Endothelial cell of umbilical vein (primary cell): ENCODE results near the gene HOXC13. TPM values are rescaled to one million over a fixed set of nuclear protein-coding genes. Genes with fewer than 3 reads are reported as not detected.

Experiments used
- BruUV-seq: library from RNA; stranded (reverse); fragments of 400-500 nt; replicated peaks from 2 replicates; lab custom pipeline; 2021; lab: Mats Ljungman, UMichigan
- CTCF ChIA-PET: fragments of 300-600, 350-600 bp; sonication (Branson Sonifier 250); formaldehyde crosslinking; loops from one replicate; lab custom pipeline; 2021; ENCODE audit warnings: antibody characterized with exemption, inconsistent platforms; lab: Charles Lee
- POLR2A ChIA-PET: fragments of 300-600, 350-600 bp; sonication (Branson Sonifier 250); formaldehyde crosslinking; loops from one replicate; lab custom pipeline; 2021; ENCODE audit warnings: antibody characterized with exemption, inconsistent platforms; lab: Charles Lee
- DNase-seq: peaks from one replicate; pipeline ENCODE4 v3.0.0-alpha.2; 2011; ENCODE audit warnings: low read depth, low spot score
- FAIRE-seq: peaks from 2 replicates; lab custom pipeline; 2011; peaks lifted over from hg19 to GRCh38; lab: Jason Lieb, UNC
- H2AFZ ChIP-seq: 2 replicates; pipeline ENCODE4 v1.6.0; 2012; ENCODE audit warnings: low read depth, low read length, control low read depth, inconsistent platforms
- H3K27ac ChIP-seq: 2 replicates; pipeline ENCODE4 v1.5.1; 2011; ENCODE audit warnings: low read depth, mild to moderate bottlenecking, control low read depth, low read length, moderate library complexity; ENCODE audit not compliant: insufficient read depth
- H3K27me3 ChIP-seq, 2 experiments: 2 replicates each; pipeline versions ENCODE4 v1.6.0 to v1.6.1; 2011; ENCODE audit warnings: low read length in 2 of 2, mixed read lengths in 1 of 2; ENCODE audit not compliant: control insufficient read depth in 2 of 2, insufficient read depth in 2 of 2
- H3K36me3 ChIP-seq, 2 experiments: 2 replicates in 1 of 2; 3 replicates in 1 of 2; pipeline ENCODE4 v1.5.1; 2011; ENCODE audit warnings: low read length in 2 of 2, mild to moderate bottlenecking in 1 of 2, moderate library complexity in 1 of 2; ENCODE audit not compliant: control insufficient read depth in 2 of 2, insufficient read depth in 2 of 2; ENCODE audit errors: extremely low read depth in 1 of 2
- H3K4me1 ChIP-seq: 3 replicates; pipeline ENCODE4 v1.5.1; 2011; ENCODE audit warnings: mild to moderate bottlenecking, low read length; ENCODE audit not compliant: control insufficient read depth, insufficient read depth; ENCODE audit errors: extremely low read depth
- H3K4me2 ChIP-seq: 2 replicates; pipeline ENCODE4 v1.6.1; 2011; ENCODE audit warnings: low read length, control low read depth, mixed read lengths; ENCODE audit not compliant: insufficient read depth
- H3K4me3 ChIP-seq, 3 experiments: fragments of 200-600 bp in 1 of 3; sonication (generic), shearing (Covaris generic) in 1 of 3; replicated peaks in 1 of 3; 2 replicates each; pipeline ENCODE4 v1.5.1; 2011 to 2016; ENCODE audit warnings: control low read depth in 3 of 3, low read length in 3 of 3, mild to moderate bottlenecking in 2 of 3, inconsistent platforms in 1 of 3, low read depth in 1 of 3, moderate library complexity in 1 of 3; ENCODE audit not compliant: insufficient read depth in 1 of 3
- H3K79me2 ChIP-seq: 2 replicates; pipeline ENCODE4 v1.6.0; 2012; ENCODE audit warnings: low read length, inconsistent platforms; ENCODE audit not compliant: control insufficient read depth, insufficient read depth
- H3K9ac ChIP-seq: replicated peaks from 2 replicates; pipeline ENCODE3; 2011; ENCODE audit warnings: low read length, control low read depth; ENCODE audit not compliant: insufficient read depth; ENCODE audit errors: extremely low read depth
- H3K9me1 ChIP-seq: replicated peaks from 3 replicates; pipeline ENCODE4 v1.6.0; 2011; ENCODE audit warnings: mild to moderate bottlenecking, low read length; ENCODE audit not compliant: control insufficient read depth, insufficient read depth; ENCODE audit errors: extremely low read depth
- H3K9me3 ChIP-seq: replicated peaks from 2 replicates; pipeline ENCODE4 v1.5.1; 2012; ENCODE audit warnings: low read length, inconsistent platforms; ENCODE audit not compliant: control insufficient read depth, insufficient read depth
- H4K20me1 ChIP-seq: replicated peaks from 2 replicates; pipeline ENCODE3; 2011; ENCODE audit warnings: mild to moderate bottlenecking, low read length; ENCODE audit not compliant: control insufficient read depth, insufficient read depth; ENCODE audit errors: extremely low read depth
- EZH2 ChIP-seq: IDR thresholded peaks from 2 replicates; pipeline ENCODE4 v1.6.1; 2012; ENCODE audit warnings: borderline replicate concordance, low read depth, mild to moderate bottlenecking, moderate library complexity, low read length, inconsistent platforms; ENCODE audit not compliant: severe bottlenecking
- FOS ChIP-seq: IDR thresholded peaks from 2 replicates; pipeline ENCODE4 v1.6.1; 2011; ENCODE audit warnings: mild to moderate bottlenecking, low read length, moderate library complexity, borderline replicate concordance; ENCODE audit not compliant: insufficient read depth
- GATA2 ChIP-seq: IDR thresholded peaks from 2 replicates; pipeline ENCODE4 v1.7.0; 2011; ENCODE audit warnings: low read depth, mild to moderate bottlenecking, moderate library complexity, mixed read lengths, low read length; ENCODE audit not compliant: insufficient read length, insufficient read depth
- JUN ChIP-seq: IDR thresholded peaks from 2 replicates; pipeline ENCODE4 v1.6.1; 2011; ENCODE audit warnings: borderline replicate concordance, low read depth; ENCODE audit not compliant: insufficient read length, insufficient read depth
- MYC ChIP-seq: IDR thresholded peaks from one replicate; pipeline ENCODE4 v1.6.1; 2011; ENCODE audit warnings: mild to moderate bottlenecking, low read depth, low read length
- POLR2A ChIP-seq: IDR thresholded peaks from 2 replicates; pipeline ENCODE4 v1.6.1; 2012; ENCODE audit warnings: low read depth, mild to moderate bottlenecking, control low read depth, low read length
- POLR2AphosphoS5 ChIP-seq: IDR thresholded peaks from 2 replicates; pipeline ENCODE4 v1.6.1; 2012; ENCODE audit warnings: low read depth, mild to moderate bottlenecking, control low read depth, low read length, moderate library complexity; ENCODE audit not compliant: insufficient read depth
- dilution Hi-C: fragments of 300-500 bp; cut with MboI; formaldehyde crosslinking; loops from one replicate; pipeline ENCODE4 v1.15.0; 2019; ENCODE audit warnings: low sequenced_read_pairs; ENCODE audit not compliant: extremely low pct_ligation_motif_present
- intact Hi-C: fragments of 100-400 bp; cut with micrococcal nuclease; formaldehyde crosslinking; loops from one replicate; pipeline ENCODE4 v1.10.0; 2022
- polyA plus RNA-seq, 4 experiments: library from polyadenylated mRNA; depleted of rRNA in 3 of 4; stranded (reverse) in 3 of 4; unstranded in 1 of 4; fragments of >200 nt; gene quantifications; 2 replicates each; pipeline versions ENCODE4 v1.2.1 to v1.2.3, GENCODE V29; 2011 to 2012; ENCODE audit warnings: missing spikeins in 1 of 4
- total RNA-seq: library from RNA; stranded (reverse); gene quantifications from 2 replicates; pipeline ENCODE4 v1.2.3, GENCODE V29; 2021
- TF ChIP-seq, protein P1 (sequence below): IDR thresholded peaks from 2 replicates; pipeline ENCODE4 v1.6.1; 2011; ENCODE audit not compliant: insufficient read depth, insufficient read length
- TF ChIP-seq, protein P2 (sequence below), 2 donors: IDR thresholded peaks; 1 replicate in 1 of 2; 2 replicates in 1 of 2; pipeline ENCODE4 v1.5.1; 2011; ENCODE audit warnings: low read length in 2 of 2, mild to moderate bottlenecking in 2 of 2, moderate library complexity in 2 of 2, control low read depth in 1 of 2, inconsistent platforms in 1 of 2, low read depth in 1 of 2; ENCODE audit not compliant: insufficient read depth in 1 of 2; ENCODE audit errors: extremely low read depth in 1 of 2

Gene HOXC13
- total and polyA plus RNA-seq, 2 donors (not counting 3 experiments of a cell fraction or from before 2014, with no cell fraction given) = not detected

GRCh38 chr12:53990311-53991076 lies 51.9 kb downstream of the HOXC13 start:
- FAIRE-seq (no peak), DNase-seq (no peak)
- H3K9me3 ChIP-seq = no peaks in the 10 kb centered on the region
- H3K36me3 ChIP-seq = no peaks in the 10 kb centered on the region
- H2AFZ ChIP-seq = no peak overlapping the region
- ChIA-PET POLR2A (no interaction called here), CTCF (interaction anchor here (0.8 to 4.3 kb wide), 13 partner anchors 9 to 233 kb away, joined by 3 to 24 read pairs (median 4); partner anchors contain the start of genes HOXC8 and HOXC9)
- H3K27me3 ChIP-seq = peaks cover 94 to 98% of the 10 kb centered on the region in 2 experiments
- no peak overlapping the region for H3K4me2 ChIP-seq
- H3K79me2 ChIP-seq = no peaks in the 10 kb centered on the region
- H3K9me1 ChIP-seq = no peaks in the 10 kb centered on the region
- TF ChIP-seq MYC = no peak
- no peak for TF ChIP-seq EZH2
- no peak for TF ChIP-seq POLR2A
- TF ChIP-seq, protein P1, sequence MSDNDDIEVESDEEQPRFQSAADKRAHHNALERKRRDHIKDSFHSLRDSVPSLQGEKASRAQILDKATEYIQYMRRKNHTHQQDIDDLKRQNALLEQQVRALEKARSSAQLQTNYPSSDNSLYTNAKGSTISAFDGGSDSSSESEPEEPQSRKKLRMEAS = no peak
- no peak for TF ChIP-seq FOS
- TF ChIP-seq, protein P2, sequence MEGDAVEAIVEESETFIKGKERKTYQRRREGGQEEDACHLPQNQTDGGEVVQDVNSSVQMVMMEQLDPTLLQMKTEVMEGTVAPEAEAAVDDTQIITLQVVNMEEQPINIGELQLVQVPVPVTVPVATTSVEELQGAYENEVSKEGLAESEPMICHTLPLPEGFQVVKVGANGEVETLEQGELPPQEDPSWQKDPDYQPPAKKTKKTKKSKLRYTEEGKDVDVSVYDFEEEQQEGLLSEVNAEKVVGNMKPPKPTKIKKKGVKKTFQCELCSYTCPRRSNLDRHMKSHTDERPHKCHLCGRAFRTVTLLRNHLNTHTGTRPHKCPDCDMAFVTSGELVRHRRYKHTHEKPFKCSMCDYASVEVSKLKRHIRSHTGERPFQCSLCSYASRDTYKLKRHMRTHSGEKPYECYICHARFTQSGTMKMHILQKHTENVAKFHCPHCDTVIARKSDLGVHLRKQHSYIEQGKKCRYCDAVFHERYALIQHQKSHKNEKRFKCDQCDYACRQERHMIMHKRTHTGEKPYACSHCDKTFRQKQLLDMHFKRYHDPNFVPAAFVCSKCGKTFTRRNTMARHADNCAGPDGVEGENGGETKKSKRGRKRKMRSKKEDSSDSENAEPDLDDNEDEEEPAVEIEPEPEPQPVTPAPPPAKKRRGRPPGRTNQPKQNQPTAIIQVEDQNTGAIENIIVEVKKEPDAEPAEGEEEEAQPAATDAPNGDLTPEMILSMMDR (IDR thresholded peaks at IDR 0.05; ENCODE audit: extremely low read depth in 1 of 2, insufficient read depth in 1 of 2, low read depth in 1 of 2, low read length in 2 of 2) = no peak
- no peak for TF ChIP-seq GATA2
- no peak for TF ChIP-seq JUN
- TF ChIP-seq POLR2AphosphoS5 = no peak
- H3K9ac ChIP-seq = no peak overlapping the region
- H4K20me1 ChIP-seq = no peaks in the 10 kb centered on the region
- H3K4me1 ChIP-seq = no peaks in the 10 kb centered on the region
- H3K27ac ChIP-seq = no peak overlapping the region
- dilution Hi-C loops (no loop called here), intact Hi-C loops (no loop called here)
- H3K4me3 ChIP-seq = no peak overlapping the region
- no TSS peak for BruUV-seq
